Stimulated activated naive CD8-positive, alpha-beta T cell treated with anti-CD3 and anti-CD28 coated beads, Interleukin-15, Interleukin-2, amounts not matched to agents 100 ng/mL and 50 ng/mL, for 24 hours (primary cell): ENCODE measurements around the gene DIP2B.
"Not testable (repeated sequence)": the region's sequence is repeated elsewhere in the genome, so short reads cannot be mapped to it uniquely, and the experiment has no call there.

Experiments
- H3K27ac Mint-ChIP-seq: one replicate; pipeline ENCODE4 v1.8.0; 2021; ENCODE audit warnings: mild to moderate bottlenecking, mixed read lengths
- H3K27me3 Mint-ChIP-seq: one replicate; pipeline ENCODE4 v1.8.0; 2021; ENCODE audit warnings: mixed read lengths
- H3K36me3 Mint-ChIP-seq: one replicate; pipeline ENCODE4 v1.8.0; 2021; ENCODE audit warnings: low read depth, mixed read lengths
- H3K4me1 Mint-ChIP-seq: one replicate; pipeline ENCODE4 v1.8.0; 2021; ENCODE audit warnings: low read depth, mixed read lengths
- H3K4me3 Mint-ChIP-seq: one replicate; pipeline ENCODE4 v1.8.0; 2021; ENCODE audit warnings: mild to moderate bottlenecking, mixed read lengths
- H3K9me3 Mint-ChIP-seq: one replicate; pipeline ENCODE4 v1.8.0; 2021; ENCODE audit warnings: mixed read lengths

DIP2B gene

DNA sequence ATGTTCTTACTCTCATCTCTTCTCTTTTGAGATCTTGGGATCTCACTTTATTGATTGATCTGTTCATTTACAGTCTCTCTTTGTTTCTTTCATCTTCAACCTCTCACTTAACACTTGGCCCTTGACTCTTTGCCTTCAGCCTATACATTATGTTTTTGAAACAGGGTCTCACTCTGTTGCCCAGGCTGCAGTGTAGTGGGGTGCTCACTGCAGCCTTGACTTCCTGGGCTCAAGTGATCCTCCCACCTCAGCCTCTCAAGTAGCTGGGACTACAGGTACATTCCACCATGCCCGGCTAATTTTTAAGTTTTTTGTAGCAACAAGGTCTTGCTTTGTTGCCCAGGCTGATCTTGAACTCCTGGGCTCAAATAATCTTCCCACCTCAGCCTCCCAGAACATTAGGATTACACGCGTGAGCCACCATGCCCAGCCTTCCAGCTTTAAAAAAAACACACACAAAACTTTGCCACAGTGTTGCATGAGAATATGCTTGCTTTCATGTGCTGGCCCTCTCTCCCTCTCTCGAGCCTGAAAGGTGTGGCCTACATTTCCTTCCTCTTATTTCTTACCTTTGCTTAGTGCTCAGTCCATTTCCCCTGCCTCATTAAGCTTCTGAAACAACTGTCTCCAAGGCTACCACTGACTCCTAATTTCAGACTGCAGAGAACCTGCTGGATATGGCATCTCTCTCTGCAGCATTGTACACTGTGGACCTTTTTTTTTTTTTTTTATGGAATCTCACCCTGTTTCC lies 9.9 kb downstream of the DIP2B start:
- Mint-ChIP-seq H3K4me3 (no peak overlapping the region), H3K36me3 (peaks cover 6% of the 10 kb centered on the region), H3K27ac (peak overlapping the region; percentile 78), H3K27me3 (no peaks in the 10 kb centered on the region), H3K9me3 (no peaks in the 10 kb centered on the region), H3K4me1 (peaks cover 45% of the 10 kb centered on the region)

DNA sequence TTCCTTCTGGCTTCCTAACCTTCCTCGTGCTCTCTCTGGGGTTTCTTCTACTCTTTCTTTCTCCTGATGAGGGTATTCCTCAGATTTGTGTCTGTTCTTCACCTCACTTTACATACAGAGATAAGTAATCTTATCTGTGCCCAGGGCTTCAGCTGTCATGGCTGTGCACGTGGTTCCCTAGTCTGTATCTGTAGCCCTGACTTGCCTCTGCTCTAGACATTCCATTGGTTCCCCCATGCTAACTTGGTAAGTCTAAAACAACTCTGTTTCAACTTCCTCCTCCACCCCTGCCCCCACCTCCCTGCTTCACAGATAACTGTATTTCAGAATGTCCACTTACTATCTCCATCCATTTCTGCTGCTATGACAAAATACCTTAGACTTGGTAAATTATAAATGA lies 10.8 kb downstream of the DIP2B start:
- peak overlapping the region; percentile 17 for H3K4me3 Mint-ChIP-seq
- H3K27me3 Mint-ChIP-seq: no peaks in the 10 kb centered on the region
- no peaks in the 10 kb centered on the region for H3K9me3 Mint-ChIP-seq
- H3K36me3 Mint-ChIP-seq: peaks cover 6% of the 10 kb centered on the region
- peaks cover 36% of the 10 kb centered on the region for H3K4me1 Mint-ChIP-seq
- H3K27ac Mint-ChIP-seq: peak overlapping the region; percentile 76

DNA sequence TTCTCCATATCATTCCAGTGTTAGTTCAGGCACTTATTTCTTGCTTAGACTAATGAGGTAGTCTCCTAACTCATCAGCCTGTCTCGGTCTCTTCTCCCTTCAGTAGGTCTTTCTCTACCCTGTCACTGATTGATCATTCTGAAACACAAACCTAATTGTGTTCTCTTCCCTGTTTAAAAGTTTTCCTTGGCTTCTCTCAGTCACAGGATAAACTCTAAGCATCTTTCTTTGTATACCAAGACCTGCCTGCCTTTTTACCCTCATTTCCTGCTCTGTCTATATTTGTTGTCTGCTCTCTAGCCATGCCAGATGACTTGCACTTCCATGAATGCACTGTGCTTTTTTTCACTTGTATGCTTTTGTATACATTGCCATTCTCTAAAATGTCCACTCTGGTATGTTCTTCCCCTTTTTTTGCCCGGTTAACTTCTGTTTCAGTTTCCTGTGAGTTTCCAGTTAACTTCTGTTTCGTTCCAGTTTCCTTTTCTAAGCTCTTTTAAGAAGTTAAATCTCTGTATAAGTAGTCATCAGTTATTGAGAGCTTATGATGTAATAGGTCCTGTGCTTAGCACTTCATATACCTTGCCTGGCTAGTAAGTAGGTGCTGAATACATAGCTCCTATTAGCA lies 12.8 kb downstream of the DIP2B start:
- Mint-ChIP-seq H3K4me3 (no peak overlapping the region), H3K27ac (no peak overlapping the region), H3K27me3 (no peaks in the 10 kb centered on the region), H3K4me1 (peaks cover 36% of the 10 kb centered on the region), H3K9me3 (no peaks in the 10 kb centered on the region), H3K36me3 (peaks cover 11% of the 10 kb centered on the region)

DNA sequence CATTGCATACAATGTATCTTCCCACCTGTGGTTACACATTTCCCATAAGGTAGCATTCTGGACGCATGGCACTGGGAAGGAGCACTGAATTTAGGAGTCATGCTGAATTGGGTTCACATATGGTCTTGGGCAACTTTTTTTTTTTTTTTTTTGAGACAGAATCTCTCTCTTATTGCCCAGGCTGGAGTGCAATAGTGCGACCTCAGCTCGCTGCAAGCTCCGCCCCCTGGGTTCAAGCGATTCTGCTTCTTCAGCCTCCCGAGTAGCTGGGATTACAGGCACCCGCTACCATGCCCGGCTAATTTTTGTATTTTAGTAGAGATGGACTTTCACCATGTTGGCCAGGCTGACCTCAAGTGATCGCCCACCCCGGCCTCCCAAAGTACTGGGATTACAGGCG lies 13.3 kb downstream of the DIP2B start:
- Mint-ChIP-seq H3K4me3 (no peak overlapping the region), H3K27ac (no peak overlapping the region), H3K36me3 (peaks cover 13% of the 10 kb centered on the region), H3K27me3 (no peaks in the 10 kb centered on the region), H3K9me3 (no peaks in the 10 kb centered on the region), H3K4me1 (peaks cover 33% of the 10 kb centered on the region)

DNA sequence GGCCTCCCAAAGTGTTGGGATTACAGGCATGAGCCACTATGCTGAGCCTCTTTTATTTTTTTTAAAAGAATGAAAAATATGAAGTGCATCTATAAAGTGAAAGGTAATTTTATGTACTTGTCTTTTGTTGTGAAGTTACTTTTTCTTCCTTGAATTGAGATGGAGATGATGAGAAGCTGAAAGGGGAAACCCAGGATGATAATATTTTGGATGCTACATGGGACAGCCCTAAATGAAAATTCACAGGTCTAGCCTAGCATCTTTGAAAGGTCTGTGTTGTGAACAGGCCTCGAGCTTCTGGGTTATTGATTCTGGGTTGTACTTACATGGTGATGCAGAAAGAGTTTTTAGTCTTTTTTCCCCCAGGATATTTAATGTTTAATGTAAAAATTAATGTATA lies 14.6 kb downstream of the DIP2B start:
- peak overlapping the region; percentile 76 for H3K27ac Mint-ChIP-seq
- peaks cover 18% of the 10 kb centered on the region for H3K36me3 Mint-ChIP-seq
- H3K9me3 Mint-ChIP-seq: no peaks in the 10 kb centered on the region
- H3K4me1 Mint-ChIP-seq: peaks cover 27% of the 10 kb centered on the region
- no peak overlapping the region for H3K4me3 Mint-ChIP-seq
- no peaks in the 10 kb centered on the region for H3K27me3 Mint-ChIP-seq

DNA sequence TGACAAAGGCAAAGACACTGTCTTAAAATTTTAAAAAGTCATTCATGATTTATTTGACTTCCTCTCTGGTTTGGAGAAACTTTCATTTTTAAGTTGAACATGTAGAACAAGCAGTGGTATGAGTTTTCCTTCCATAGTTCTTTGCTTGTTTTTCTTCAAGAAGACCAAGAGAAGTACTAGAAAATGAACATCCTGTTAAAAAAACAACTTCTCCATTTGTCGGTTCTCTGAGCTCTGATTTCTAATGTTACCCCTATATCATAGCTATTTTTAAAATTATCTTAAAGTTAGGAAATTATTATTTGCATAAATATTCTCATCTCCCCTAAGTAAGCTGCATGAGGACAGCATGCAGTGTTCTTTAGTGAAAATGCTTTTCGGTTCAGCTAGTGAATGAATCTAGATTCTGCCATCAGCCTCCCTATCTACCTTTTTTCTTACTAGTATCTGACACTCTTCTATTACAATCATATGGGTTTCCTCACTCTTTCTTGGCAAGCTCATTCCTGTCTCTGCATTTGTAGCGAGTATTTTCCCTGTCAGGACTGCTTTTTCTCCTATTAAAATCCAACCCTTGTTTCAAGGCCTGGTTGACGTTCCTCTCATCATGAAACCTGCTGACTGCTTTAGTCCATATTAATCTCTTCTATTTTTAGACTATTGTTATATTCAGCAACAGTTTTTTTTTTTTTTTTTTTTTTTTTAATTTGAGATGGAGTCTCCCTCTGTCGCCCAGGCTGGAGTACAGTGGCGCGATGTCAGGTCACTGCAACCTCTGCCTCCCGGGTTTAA lies 15.8 kb downstream of the DIP2B start:
- no peaks in the 10 kb centered on the region for H3K27me3 Mint-ChIP-seq
- peaks cover 24% of the 10 kb centered on the region for H3K4me1 Mint-ChIP-seq
- H3K36me3 Mint-ChIP-seq: peaks cover 21% of the 10 kb centered on the region
- peak overlapping the region; percentile 76 for H3K27ac Mint-ChIP-seq
- no peaks in the 10 kb centered on the region for H3K9me3 Mint-ChIP-seq
- peak overlapping the region; percentile 33 for H3K4me3 Mint-ChIP-seq

DNA sequence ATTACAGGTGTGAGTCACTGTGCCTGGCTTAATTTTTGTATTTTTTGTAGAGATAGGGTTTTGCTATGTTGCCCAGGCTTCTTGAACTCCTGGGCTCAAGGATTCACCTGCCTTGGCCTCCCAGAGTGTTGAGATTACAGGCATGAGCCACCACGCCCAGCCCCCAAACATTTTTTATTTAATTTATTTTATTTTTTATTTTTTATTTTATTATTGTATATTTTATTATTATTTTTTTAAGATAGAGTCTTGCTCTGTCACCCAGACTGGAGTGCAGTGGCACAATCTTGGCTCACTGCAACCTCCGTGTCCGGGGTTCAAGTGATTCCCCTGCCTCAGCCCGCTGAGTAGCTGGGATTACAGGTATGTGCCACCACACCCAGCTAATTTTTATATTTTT lies 17.0 kb downstream of the DIP2B start:
- H3K9me3 Mint-ChIP-seq, H3K4me3 Mint-ChIP-seq, H3K27ac Mint-ChIP-seq, H3K27me3 Mint-ChIP-seq: not testable (repeated sequence)
- H3K36me3 Mint-ChIP-seq: peaks cover 28% of the 10 kb centered on the region
- peaks cover 24% of the 10 kb centered on the region for H3K4me1 Mint-ChIP-seq

DNA sequence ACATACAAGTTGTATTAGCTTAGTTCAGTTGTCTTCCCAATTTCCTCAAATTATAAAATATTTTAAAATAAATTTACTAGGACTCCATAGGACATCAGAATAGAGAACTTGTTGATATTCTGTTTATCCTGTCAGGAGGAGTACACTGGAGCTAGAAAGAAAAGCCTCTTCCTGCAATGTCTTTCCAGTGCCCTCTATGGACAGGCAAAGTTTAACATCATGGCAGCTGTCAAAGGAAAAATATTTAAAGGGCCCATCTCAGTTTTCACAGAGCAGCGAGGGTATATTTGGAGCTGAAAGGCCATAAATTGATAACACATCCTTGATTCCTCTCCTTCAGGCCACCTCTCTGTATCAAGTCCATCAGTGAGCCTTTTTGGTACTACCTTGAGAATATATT lies 19.0 kb downstream of the DIP2B start:
- Mint-ChIP-seq H3K4me3 (no peak overlapping the region), H3K36me3 (peaks cover 32% of the 10 kb centered on the region), H3K27me3 (no peaks in the 10 kb centered on the region), H3K9me3 (no peaks in the 10 kb centered on the region), H3K4me1 (peaks cover 36% of the 10 kb centered on the region), H3K27ac (no peak overlapping the region)

DNA sequence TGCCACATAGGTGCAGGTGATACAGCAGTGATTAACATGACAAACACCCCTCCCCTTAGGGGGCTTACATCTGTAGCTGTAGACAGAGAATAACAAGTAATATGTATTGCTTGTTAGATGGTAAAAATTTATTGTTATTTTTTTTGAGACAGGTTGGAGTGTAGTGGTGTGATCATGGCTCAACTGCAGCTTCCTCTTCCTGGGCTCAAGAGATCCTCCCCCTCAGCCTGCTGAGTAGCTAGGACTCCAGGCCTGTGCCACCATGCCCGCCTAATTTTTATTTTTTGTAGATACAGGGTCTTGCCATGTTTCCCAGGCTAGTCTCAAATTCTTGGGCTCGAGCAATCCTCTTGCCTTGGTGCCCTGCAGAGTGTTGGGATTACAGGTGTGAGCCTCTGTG lies 19.8 kb downstream of the DIP2B start:
- Mint-ChIP-seq H3K27me3 (no peaks in the 10 kb centered on the region), H3K9me3 (no peaks in the 10 kb centered on the region), H3K27ac (peak overlapping the region; percentile 64), H3K4me1 (peaks cover 44% of the 10 kb centered on the region), H3K36me3 (peaks cover 34% of the 10 kb centered on the region), H3K4me3 (no peak overlapping the region)

DNA sequence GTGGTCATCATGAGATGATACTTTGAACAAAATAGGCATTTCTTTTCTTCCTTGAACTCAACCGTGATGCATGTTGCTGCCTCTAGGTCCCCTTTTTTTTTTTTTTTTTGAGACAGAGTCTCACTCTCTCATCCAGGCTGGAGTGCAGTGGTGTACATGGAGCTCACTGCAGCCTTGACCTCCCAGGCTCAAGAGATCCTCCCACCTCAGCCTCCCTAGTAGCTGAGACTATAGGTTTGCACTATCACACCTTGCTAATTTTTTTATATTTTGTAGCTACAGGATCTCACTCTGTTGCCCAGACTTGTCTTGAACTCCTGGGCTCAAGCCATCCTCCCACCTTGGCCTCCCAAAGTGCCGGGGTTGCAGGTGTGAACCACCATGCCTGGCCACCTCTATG lies 20.6 kb downstream of the DIP2B start:
- Mint-ChIP-seq H3K4me3 (no peak overlapping the region), H3K27me3 (no peaks in the 10 kb centered on the region), H3K4me1 (peaks cover 44% of the 10 kb centered on the region), H3K9me3 (no peaks in the 10 kb centered on the region), H3K36me3 (peaks cover 34% of the 10 kb centered on the region), H3K27ac (no peak overlapping the region)

DNA sequence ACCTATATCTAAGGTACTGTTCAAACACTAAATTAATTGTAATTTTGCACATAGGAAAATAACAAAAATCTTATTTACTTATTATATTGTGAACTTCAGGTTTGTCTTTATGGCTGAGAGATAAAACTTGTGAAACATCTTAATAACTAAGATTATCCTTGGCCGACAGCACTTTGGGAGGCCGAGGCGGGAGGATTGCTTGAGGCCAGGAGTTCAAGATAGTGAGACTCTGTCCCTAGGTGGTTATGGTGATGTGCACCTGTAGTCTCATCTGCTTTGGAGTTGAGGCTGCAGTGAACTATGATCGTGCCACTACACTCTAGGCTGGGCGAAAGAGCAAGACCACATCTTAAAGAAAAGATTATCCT lies 22.6 kb downstream of the DIP2B start:
- Mint-ChIP-seq H3K27me3 (no peaks in the 10 kb centered on the region), H3K4me1 (peaks cover 44% of the 10 kb centered on the region), H3K4me3 (no peak overlapping the region), H3K36me3 (peaks cover 32% of the 10 kb centered on the region), H3K9me3 (no peaks in the 10 kb centered on the region), H3K27ac (no peak overlapping the region)

DNA sequence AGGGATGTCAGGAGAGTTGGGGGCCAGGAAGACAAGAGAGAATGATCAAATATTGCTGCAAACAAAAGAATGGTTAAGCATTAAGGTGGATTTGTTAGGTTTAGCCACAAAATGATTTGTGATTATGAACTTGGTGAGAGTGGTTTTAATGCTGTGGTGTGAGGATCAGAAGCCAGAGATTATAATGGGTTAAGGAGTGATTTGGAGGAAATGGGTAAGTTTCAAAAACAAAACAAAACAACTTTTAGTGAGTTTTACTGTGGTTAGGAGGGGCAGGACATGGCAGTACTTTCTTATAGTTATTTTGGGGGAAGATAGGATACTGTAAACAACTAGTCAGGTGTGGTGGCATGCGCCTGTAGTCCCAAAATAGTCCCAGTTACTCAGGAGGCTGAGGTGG lies 24.0 kb downstream of the DIP2B start:
- Mint-ChIP-seq H3K27ac (peak overlapping the region; percentile 43), H3K4me3 (no peak overlapping the region), H3K27me3 (no peaks in the 10 kb centered on the region), H3K36me3 (peaks cover 27% of the 10 kb centered on the region), H3K9me3 (no peaks in the 10 kb centered on the region), H3K4me1 (peaks cover 44% of the 10 kb centered on the region)

DNA sequence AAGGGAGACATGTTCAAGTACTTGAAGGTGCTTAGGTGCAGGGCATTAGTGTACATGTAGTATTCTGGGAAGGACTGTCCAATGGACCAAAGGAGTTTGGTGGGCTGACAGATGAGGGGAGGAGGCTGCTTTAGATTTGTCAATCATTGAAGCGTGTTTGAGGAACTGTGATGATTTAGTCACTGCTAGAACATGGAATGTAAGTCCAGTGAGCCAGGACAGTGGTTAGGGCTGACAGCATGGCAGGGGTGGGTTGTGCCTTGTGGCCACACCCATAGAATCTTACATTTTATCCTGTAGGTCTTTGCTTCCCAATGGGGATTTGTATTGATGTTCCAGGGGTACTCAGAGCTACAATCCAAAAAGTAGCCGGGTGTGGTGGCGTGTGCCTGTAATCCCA lies 24.6 kb downstream of the DIP2B start:
- H3K27ac Mint-ChIP-seq: no peak overlapping the region
- peaks cover 22% of the 10 kb centered on the region for H3K36me3 Mint-ChIP-seq
- no peaks in the 10 kb centered on the region for H3K27me3 Mint-ChIP-seq
- no peak overlapping the region for H3K4me3 Mint-ChIP-seq
- no peaks in the 10 kb centered on the region for H3K9me3 Mint-ChIP-seq
- H3K4me1 Mint-ChIP-seq: peaks cover 38% of the 10 kb centered on the region

DNA sequence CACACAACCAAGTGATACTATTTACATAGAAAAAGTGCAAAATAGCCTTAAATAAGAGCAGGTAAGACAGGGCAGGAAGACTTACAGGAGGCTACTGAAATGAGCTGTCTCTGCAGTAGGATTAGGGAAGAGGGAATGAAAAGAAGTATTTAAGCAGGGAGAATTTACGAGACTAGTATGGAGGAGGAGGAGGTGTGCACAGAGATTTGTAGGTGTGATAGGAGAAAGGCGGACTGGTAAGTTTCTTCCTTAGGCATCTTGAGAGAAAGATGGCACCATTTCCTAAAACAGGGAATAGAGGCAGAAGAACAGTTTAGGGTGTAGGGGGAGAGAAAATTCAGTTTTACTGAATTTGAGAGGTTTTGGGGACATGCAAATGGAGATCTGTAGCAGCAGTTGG lies 25.7 kb downstream of the DIP2B start:
- peaks cover 18% of the 10 kb centered on the region for H3K36me3 Mint-ChIP-seq
- H3K4me3 Mint-ChIP-seq: no peak overlapping the region
- H3K9me3 Mint-ChIP-seq: no peaks in the 10 kb centered on the region
- H3K4me1 Mint-ChIP-seq: peaks cover 30% of the 10 kb centered on the region
- H3K27me3 Mint-ChIP-seq: no peaks in the 10 kb centered on the region
- H3K27ac Mint-ChIP-seq: no peak overlapping the region

DNA sequence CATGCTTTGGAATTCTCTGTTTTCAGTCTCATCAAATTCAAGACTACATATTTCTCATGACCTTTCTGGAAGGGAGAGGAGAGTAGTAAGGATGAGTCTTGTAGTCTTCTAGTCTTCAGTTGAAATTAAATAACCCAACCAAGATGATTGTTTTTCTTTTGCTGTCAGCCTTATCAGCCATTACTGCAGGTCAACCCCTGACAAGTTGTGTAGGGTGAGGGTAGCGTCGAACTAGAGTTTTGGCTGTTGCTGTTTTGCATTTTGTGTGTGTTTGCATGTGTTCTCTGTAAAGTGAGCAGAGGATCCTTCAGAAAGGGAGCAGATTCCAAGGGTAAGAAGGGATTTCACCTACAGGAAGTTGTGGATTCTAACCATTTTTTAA lies 28.4 kb downstream of the DIP2B start:
- Mint-ChIP-seq H3K27me3 (no peaks in the 10 kb centered on the region), H3K4me3 (no peak overlapping the region), H3K27ac (no peak overlapping the region), H3K4me1 (peaks cover 30% of the 10 kb centered on the region), H3K9me3 (no peaks in the 10 kb centered on the region), H3K36me3 (peaks cover 10% of the 10 kb centered on the region)
